ENCODE results near the gene ARL4C.

The ARL4C gene

GRCh38 chr2:234476766-234477165 lies 20.1 kb downstream of the ARL4C start:
- no peaks in the 10 kb centered on the region for H3K36me3 ChIP-seq (ENCODE audit: insufficient read depth)
- H3K79me2 ChIP-seq (ENCODE audit: insufficient read depth, low read depth): no peaks in the 10 kb centered on the region
- peaks cover 11% of the 10 kb centered on the region for H3K4me1 ChIP-seq (ENCODE audit: low read depth, poor library complexity, severe bottlenecking)
- no peak overlapping the region for H3K9ac ChIP-seq
- H3K27ac ChIP-seq: no peak overlapping the region
- H3K27me3 ChIP-seq (ENCODE audit: insufficient read depth, low read depth): no peaks in the 10 kb centered on the region
- H4K20me1 ChIP-seq (ENCODE audit: insufficient read depth): no peaks in the 10 kb centered on the region
- no peak overlapping the region for H3K4me2 ChIP-seq
- TF ChIP-seq CTCF (conservative IDR thresholded peaks at IDR 0.05; ENCODE audit: low read depth, low read length): no peak
- H3K4me3 ChIP-seq (IDR thresholded peaks at IDR 0.05; ENCODE audit: insufficient read depth, low read depth, low read length): no peak overlapping the region
- H2AFZ ChIP-seq (ENCODE audit: low read depth): no peak overlapping the region

- no peak overlapping the region for H3K4me3 ChIP-seq (IDR thresholded peaks at IDR 0.05; ENCODE audit: insufficient read depth, low read depth, low read length)
- no peak for TF ChIP-seq CTCF (conservative IDR thresholded peaks at IDR 0.05; ENCODE audit: low read depth, low read length)
- H3K79me2 ChIP-seq (ENCODE audit: insufficient read depth, low read depth): no peaks in the 10 kb centered on the region
- H2AFZ ChIP-seq (ENCODE audit: low read depth): no peak overlapping the region
- no peaks in the 10 kb centered on the region for H3K27me3 ChIP-seq (ENCODE audit: insufficient read depth, low read depth)
- no peaks in the 10 kb centered on the region for H3K36me3 ChIP-seq (ENCODE audit: insufficient read depth)
- H3K9ac ChIP-seq: no peak overlapping the region
- peaks cover 10% of the 10 kb centered on the region for H3K4me1 ChIP-seq (ENCODE audit: low read depth, poor library complexity, severe bottlenecking)
- H4K20me1 ChIP-seq (ENCODE audit: insufficient read depth): no peaks in the 10 kb centered on the region
- no peak overlapping the region for H3K4me2 ChIP-seq
- H3K27ac ChIP-seq: no peak overlapping the region
Observed at GRCh38 chr2:234474654-234475053, 22.2 kb downstream of the ARL4C start.

GRCh38 chr2:234472155-234472554 lies 24.7 kb downstream of the ARL4C start:
- H3K27ac ChIP-seq: no peak overlapping the region

GRCh38 chr2:234469972-234470371 lies 26.9 kb downstream of the ARL4C start:
- no peak for TF ChIP-seq CTCF (conservative IDR thresholded peaks at IDR 0.05; ENCODE audit: low read depth, low read length)
- H3K4me1 ChIP-seq (ENCODE audit: low read depth, poor library complexity, severe bottlenecking): no peaks in the 10 kb centered on the region
- H3K4me3 ChIP-seq (IDR thresholded peaks at IDR 0.05; ENCODE audit: insufficient read depth, low read depth, low read length): no peak overlapping the region
- no peak overlapping the region for H2AFZ ChIP-seq (ENCODE audit: low read depth)
- no peaks in the 10 kb centered on the region for H3K79me2 ChIP-seq (ENCODE audit: insufficient read depth, low read depth)
- H3K4me2 ChIP-seq: no peak overlapping the region
- no peaks in the 10 kb centered on the region for H3K27me3 ChIP-seq (ENCODE audit: insufficient read depth, low read depth)
- H3K27ac ChIP-seq: no peak overlapping the region
- no peak overlapping the region for H3K9ac ChIP-seq
- H3K36me3 ChIP-seq (ENCODE audit: insufficient read depth): no peaks in the 10 kb centered on the region
- no peaks in the 10 kb centered on the region for H4K20me1 ChIP-seq (ENCODE audit: insufficient read depth)

More at GRCh38 chr2:234472155-234472554, 24.7 kb downstream of the ARL4C start:
- Histone ChIP-seq H3K4me1 (ENCODE audit: low read depth, poor library complexity, severe bottlenecking) (peaks cover 10% of the 10 kb centered on the region), H3K4me2 (no peak overlapping the region), H4K20me1 (ENCODE audit: insufficient read depth) (no peaks in the 10 kb centered on the region), H3K9ac (no peak overlapping the region), H3K36me3 (ENCODE audit: insufficient read depth) (no peaks in the 10 kb centered on the region), H2AFZ (ENCODE audit: low read depth) (no peak overlapping the region), H3K27me3 (ENCODE audit: insufficient read depth, low read depth) (no peaks in the 10 kb centered on the region), H3K4me3 (IDR thresholded peaks at IDR 0.05; ENCODE audit: insufficient read depth, low read depth, low read length) (no peak overlapping the region), H3K79me2 (ENCODE audit: insufficient read depth, low read depth) (no peaks in the 10 kb centered on the region)
- no peak for TF ChIP-seq CTCF (conservative IDR thresholded peaks at IDR 0.05; ENCODE audit: low read depth, low read length)

Data from KMS-11 (cell line).